ENCODE data around the gene DNAH7.

GRCh38 chr2:195848119-195848899 is 220.3 kb downstream of the DNAH7 start:
- TF ChIP-seq, protein P1, sequence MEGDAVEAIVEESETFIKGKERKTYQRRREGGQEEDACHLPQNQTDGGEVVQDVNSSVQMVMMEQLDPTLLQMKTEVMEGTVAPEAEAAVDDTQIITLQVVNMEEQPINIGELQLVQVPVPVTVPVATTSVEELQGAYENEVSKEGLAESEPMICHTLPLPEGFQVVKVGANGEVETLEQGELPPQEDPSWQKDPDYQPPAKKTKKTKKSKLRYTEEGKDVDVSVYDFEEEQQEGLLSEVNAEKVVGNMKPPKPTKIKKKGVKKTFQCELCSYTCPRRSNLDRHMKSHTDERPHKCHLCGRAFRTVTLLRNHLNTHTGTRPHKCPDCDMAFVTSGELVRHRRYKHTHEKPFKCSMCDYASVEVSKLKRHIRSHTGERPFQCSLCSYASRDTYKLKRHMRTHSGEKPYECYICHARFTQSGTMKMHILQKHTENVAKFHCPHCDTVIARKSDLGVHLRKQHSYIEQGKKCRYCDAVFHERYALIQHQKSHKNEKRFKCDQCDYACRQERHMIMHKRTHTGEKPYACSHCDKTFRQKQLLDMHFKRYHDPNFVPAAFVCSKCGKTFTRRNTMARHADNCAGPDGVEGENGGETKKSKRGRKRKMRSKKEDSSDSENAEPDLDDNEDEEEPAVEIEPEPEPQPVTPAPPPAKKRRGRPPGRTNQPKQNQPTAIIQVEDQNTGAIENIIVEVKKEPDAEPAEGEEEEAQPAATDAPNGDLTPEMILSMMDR (conservative IDR thresholded peaks at IDR 0.05; ENCODE audit: low read depth, low read length): no peak
- TF ChIP-seq MXI1 (IDR thresholded peaks at IDR 0.05; ENCODE audit: borderline replicate concordance, low read depth, low read length) (no peak), RFX5 (IDR thresholded peaks at IDR 0.05; ENCODE audit: low read depth, low read length) (no peak), MAZ (IDR thresholded peaks at IDR 0.05; ENCODE audit: borderline replicate concordance, low read depth, low read length) (no peak), POLR2A (IDR thresholded peaks at IDR 0.05; ENCODE audit: low read depth, low read length) (no peak), RCOR1 (IDR thresholded peaks at IDR 0.05; ENCODE audit: insufficient replicate concordance, low read length) (no peak), CHD1 (IDR thresholded peaks at IDR 0.05; ENCODE audit: low read depth, low read length) (no peak), FOS (IDR thresholded peaks at IDR 0.05; ENCODE audit: low read depth, low read length) (no peak), NFE2L2 (IDR thresholded peaks at IDR 0.05; ENCODE audit: low read depth, low read length) (no peak), CEBPB (IDR thresholded peaks at IDR 0.05; ENCODE audit: low read depth, low read length) (no peak), RAD21 (IDR thresholded peaks at IDR 0.05; ENCODE audit: low read length) (no peak), BHLHE40 (IDR thresholded peaks at IDR 0.05; ENCODE audit: low read depth, low read length) (no peak), SMC3 (IDR thresholded peaks at IDR 0.05; ENCODE audit: low read depth, low read length) (no peak)
- TF ChIP-seq, protein P2, sequence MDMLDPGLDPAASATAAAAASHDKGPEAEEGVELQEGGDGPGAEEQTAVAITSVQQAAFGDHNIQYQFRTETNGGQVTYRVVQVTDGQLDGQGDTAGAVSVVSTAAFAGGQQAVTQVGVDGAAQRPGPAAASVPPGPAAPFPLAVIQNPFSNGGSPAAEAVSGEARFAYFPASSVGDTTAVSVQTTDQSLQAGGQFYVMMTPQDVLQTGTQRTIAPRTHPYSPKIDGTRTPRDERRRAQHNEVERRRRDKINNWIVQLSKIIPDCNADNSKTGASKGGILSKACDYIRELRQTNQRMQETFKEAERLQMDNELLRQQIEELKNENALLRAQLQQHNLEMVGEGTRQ (IDR thresholded peaks at IDR 0.05; ENCODE audit: low read depth, low read length): no peak

Data from IMR-90 (cell line).